H9 (cell line): ENCODE measurements around the gene KIF14. TPM values are rescaled to one million over a fixed set of nuclear protein-coding genes. Genes with fewer than 3 reads are reported as not detected.

Experiments used
- DNase-seq: peaks from one replicate; pipeline ENCODE4 v3.0.0-alpha.2; 2017
- H2AFZ ChIP-seq: one replicate; pipeline ENCODE4 v1.6.1; 2013; ENCODE audit warnings: mild to moderate bottlenecking, low read length, control low read depth, moderate library complexity
- H2AK5ac ChIP-seq: 2 replicates; pipeline ENCODE4 v1.6.1; 2013; ENCODE audit warnings: low read length, control low read depth, mixed read lengths; ENCODE audit not compliant: insufficient read length
- H2BK120ac ChIP-seq: one replicate; pipeline ENCODE4 v1.6.1; 2013; ENCODE audit warnings: low read depth, mild to moderate bottlenecking, low read length, control low read depth, inconsistent platforms; ENCODE audit not compliant: poor library complexity, severe bottlenecking
- H2BK12ac ChIP-seq: 2 replicates; pipeline ENCODE4 v1.6.1; 2013; ENCODE audit warnings: low read length, control low read depth, mixed read lengths, low read depth; ENCODE audit not compliant: insufficient read length
- H2BK15ac ChIP-seq: 2 replicates; pipeline ENCODE4 v1.6.1; 2013; ENCODE audit warnings: low read depth, low read length, control low read depth
- H2BK20ac ChIP-seq: one replicate; pipeline ENCODE4 v1.6.1; 2013; ENCODE audit warnings: low read depth, mild to moderate bottlenecking, low read length, control low read depth, inconsistent platforms; ENCODE audit not compliant: poor library complexity, severe bottlenecking
- H2BK5ac ChIP-seq: 2 replicates; pipeline ENCODE4 v1.6.1; 2013; ENCODE audit warnings: low read length, control low read depth, mixed read lengths; ENCODE audit not compliant: insufficient read length
- H3K14ac ChIP-seq: 2 replicates; pipeline ENCODE4 v1.6.1; 2013; ENCODE audit warnings: low read length, control low read depth; ENCODE audit not compliant: insufficient read depth
- H3K18ac ChIP-seq: 2 replicates; pipeline ENCODE4 v1.6.1; 2013; ENCODE audit warnings: low read depth, mild to moderate bottlenecking, mixed read lengths, low read length, control low read depth; ENCODE audit not compliant: insufficient read length
- H3K23ac ChIP-seq: 2 replicates; pipeline ENCODE4 v1.6.1; 2013; ENCODE audit warnings: low read length, control low read depth, mixed read lengths, low read depth; ENCODE audit not compliant: insufficient read length
- H3K23me2 ChIP-seq: 2 replicates; pipeline ENCODE4 v1.6.1; 2013; ENCODE audit warnings: low read depth, mild to moderate bottlenecking, mixed read lengths, low read length, control low read depth; ENCODE audit not compliant: insufficient read length, poor library complexity, severe bottlenecking
- H3K27ac ChIP-seq: 2 replicates; pipeline ENCODE4 v1.5.1; 2013; ENCODE audit warnings: low read length, control low read depth, mixed read lengths, low read depth; ENCODE audit not compliant: insufficient read length
- H3K27me3 ChIP-seq: 2 replicates; pipeline ENCODE4 v1.6.1; 2013; ENCODE audit warnings: low read length, control low read depth, inconsistent platforms; ENCODE audit not compliant: insufficient read depth
- H3K4ac ChIP-seq: 2 replicates; pipeline ENCODE4 v1.6.1; 2013; ENCODE audit warnings: low read depth, mild to moderate bottlenecking, control low read depth, inconsistent platforms, low read length, moderate library complexity
- H3K4me1 ChIP-seq: 2 replicates; pipeline ENCODE4 v1.6.1; 2013; ENCODE audit warnings: low read length, control low read depth, inconsistent platforms; ENCODE audit not compliant: insufficient read depth
- H3K4me2 ChIP-seq: 2 replicates; pipeline ENCODE4 v1.6.1; 2013; ENCODE audit warnings: low read length, control low read depth, mixed read lengths; ENCODE audit not compliant: insufficient read length, insufficient read depth
- H3K56ac ChIP-seq: 2 replicates; pipeline ENCODE4 v1.6.1; 2013; ENCODE audit warnings: low read depth, mild to moderate bottlenecking, mixed read lengths, low read length, control low read depth; ENCODE audit not compliant: insufficient read length
- H3K79me1 ChIP-seq: 2 replicates; pipeline ENCODE4 v1.6.1; 2013; ENCODE audit warnings: low read depth, mild to moderate bottlenecking, moderate library complexity, low read length, control low read depth, inconsistent platforms; ENCODE audit not compliant: insufficient read depth, poor library complexity, severe bottlenecking
- H3K79me2 ChIP-seq: 2 replicates; pipeline ENCODE4 v1.6.1; 2013; ENCODE audit warnings: low read length, control low read depth, inconsistent platforms; ENCODE audit not compliant: insufficient read depth
- H3K9ac ChIP-seq: 2 replicates; pipeline ENCODE4 v1.6.1; 2013; ENCODE audit warnings: low read length, control low read depth, mixed read lengths; ENCODE audit not compliant: insufficient read length; ENCODE audit errors: extremely low read depth
- H3K9me3 ChIP-seq: one replicate; pipeline ENCODE4 v1.6.1; 2013; ENCODE audit warnings: low read depth, low read length, inconsistent platforms; ENCODE audit not compliant: control insufficient read depth
- H3T11ph ChIP-seq: one replicate; pipeline ENCODE4 v1.6.1; 2013; ENCODE audit warnings: mild to moderate bottlenecking, low read length, control low read depth, inconsistent platforms
- H4K20me1 ChIP-seq: one replicate; pipeline ENCODE4 v1.6.1; 2013; ENCODE audit not compliant: control insufficient read depth, insufficient read length, insufficient read depth
- H4K5ac ChIP-seq: 2 replicates; pipeline ENCODE4 v1.6.1; 2013; ENCODE audit warnings: low read depth, mild to moderate bottlenecking, mixed read lengths, low read length, control low read depth; ENCODE audit not compliant: insufficient read length
- H4K8ac ChIP-seq: replicated peaks from 2 replicates; pipeline ENCODE4 v1.6.1; 2013; ENCODE audit warnings: low read length, control low read depth, mixed read lengths, low read depth; ENCODE audit not compliant: insufficient read length
- H4K91ac ChIP-seq: 2 replicates; pipeline ENCODE4 v1.6.1; 2013; ENCODE audit warnings: low read depth, mild to moderate bottlenecking, moderate library complexity, mixed read lengths, low read length, control low read depth; ENCODE audit not compliant: insufficient read length
- H3K27ac Mint-ChIP-seq, 3 experiments: 2 replicates in 2 of 3; 3 replicates in 1 of 3; pipeline ENCODE4 v1.8.0; 2020 to 2021; ENCODE audit warnings: mixed read lengths in 3 of 3, mild to moderate bottlenecking in 1 of 3, moderate library complexity in 1 of 3
- H3K27me3 Mint-ChIP-seq: 2 replicates; pipeline ENCODE4 v1.8.0; 2021; ENCODE audit warnings: low read depth, mild to moderate bottlenecking, moderate library complexity, mixed read lengths
- H3K36me3 Mint-ChIP-seq, 3 experiments: 2 replicates in 2 of 3; 3 replicates in 1 of 3; pipeline ENCODE4 v1.8.0; 2020 to 2021; ENCODE audit warnings: low read depth in 3 of 3, mixed read lengths in 3 of 3; ENCODE audit not compliant: insufficient read depth in 1 of 3
- H3K4me1 Mint-ChIP-seq, 2 experiments: 2 replicates each; pipeline ENCODE4 v1.8.0; 2020; ENCODE audit warnings: mixed read lengths in 2 of 2
- H3K4me3 Mint-ChIP-seq, 2 experiments: 2 replicates in 1 of 2; 3 replicates in 1 of 2; pipeline ENCODE4 v1.8.0; 2020 to 2021; ENCODE audit warnings: mild to moderate bottlenecking in 2 of 2, mixed read lengths in 2 of 2, moderate library complexity in 1 of 2
- H3K9me3 Mint-ChIP-seq, 2 experiments: 2 replicates in 1 of 2; 3 replicates in 1 of 2; pipeline ENCODE4 v1.8.0; 2020; ENCODE audit warnings: mild to moderate bottlenecking in 2 of 2, mixed read lengths in 2 of 2, moderate library complexity in 1 of 2
- WGBS: extraction: QIAGEN DNeasy Blood & Tissue Kit; methylation state at CpG from one replicate; pipeline ENCODE4 v1.1.7; 2013; ENCODE audit warnings: missing lambda C conversion rate, low lambda C conversion rate, mixed read lengths; ENCODE audit not compliant: insufficient read length; ENCODE audit errors: extremely low coverage; 5-methylcytosine and 5-hydroxymethylcytosine counted together
- total RNA-seq: library from RNA; stranded (reverse); gene quantifications from 2 replicates; pipeline ENCODE4 v1.2.1, GENCODE V29; 2021
- TF ChIP-seq, protein P1 (sequence below): fragments of 200-600 bp; sonication (generic); conservative IDR thresholded peaks from 3 replicates; pipeline ENCODE4 v1.8.0; 2021; ENCODE audit warnings: antibody characterized with exemption, mild to moderate bottlenecking

Gene KIF14
- total RNA-seq, 1 experiment from 2014 or later, result 18.2 TPM

DNA sequence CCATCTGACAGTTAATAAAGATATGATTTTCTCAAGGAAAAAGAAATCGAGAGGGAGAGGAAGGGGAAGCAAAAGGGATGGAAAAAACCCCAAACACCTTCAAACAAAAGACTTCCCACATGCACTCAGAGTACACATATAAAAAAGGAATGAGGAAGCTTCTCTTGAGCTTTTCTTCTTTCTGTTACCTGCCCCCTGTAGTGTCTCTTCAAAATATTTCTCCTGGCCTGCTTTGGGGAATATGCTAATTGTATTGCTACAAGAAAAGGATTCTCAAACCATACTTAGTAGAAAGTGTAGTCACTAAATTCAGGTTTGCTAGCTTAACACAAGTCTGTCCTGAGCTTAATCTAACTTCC lies 58.7 kb downstream of the KIF14 start:
- H3K23me2 ChIP-seq, result no peaks in the 10 kb centered on the region
- H2BK15ac ChIP-seq, result no peak overlapping the region
- DNase-seq, result no peak
- no peaks in the 10 kb centered on the region for H3K79me1 ChIP-seq
- no peak overlapping the region for H4K5ac ChIP-seq
- no peak overlapping the region for H2AK5ac ChIP-seq
- no peak overlapping the region for H3K18ac ChIP-seq
- H3K4me1 ChIP-seq, result peaks cover 4% of the 10 kb centered on the region; the same call in 1 of the 2 replicates
- no peak overlapping the region for H2BK5ac ChIP-seq
- Mint-ChIP-seq H3K4me1 (peaks cover 15 to 17% of the 10 kb centered on the region in 2 experiments), H3K4me3 (peak overlapping the region in 1 of 2 experiments; percentile 43; a peak in 1 of 5 replicates), H3K27me3 (no peaks in the 10 kb centered on the region), H3K36me3 (peaks cover 11 to 62% (median 26%) of the 10 kb centered on the region in 3 experiments; a peak in 6 of 7 replicates), H3K9me3 (no peaks in the 10 kb centered on the region), H3K27ac (peak overlapping the region; percentile 44 to 87 (median 69); a peak in 6 of 7 replicates)
- H3K14ac ChIP-seq, result no peak overlapping the region
- no peak overlapping the region for H4K8ac ChIP-seq
- H4K20me1 ChIP-seq, result no peaks in the 10 kb centered on the region
- no peak overlapping the region for H4K91ac ChIP-seq
- no peak overlapping the region for H3K9ac ChIP-seq
- no peak overlapping the region for H2BK120ac ChIP-seq
- no peaks in the 10 kb centered on the region for H3K79me2 ChIP-seq
- no peak overlapping the region for H3K4ac ChIP-seq
- H3K27me3 ChIP-seq, result no peaks in the 10 kb centered on the region
- no peak overlapping the region for H2BK12ac ChIP-seq
- no peak overlapping the region for H2AFZ ChIP-seq
- H3T11ph ChIP-seq, result no peak overlapping the region
- no CpG with 5 or more reads among the region's 1 CpG for WGBS
- no peak overlapping the region for H2BK20ac ChIP-seq
- TF ChIP-seq, protein P1, sequence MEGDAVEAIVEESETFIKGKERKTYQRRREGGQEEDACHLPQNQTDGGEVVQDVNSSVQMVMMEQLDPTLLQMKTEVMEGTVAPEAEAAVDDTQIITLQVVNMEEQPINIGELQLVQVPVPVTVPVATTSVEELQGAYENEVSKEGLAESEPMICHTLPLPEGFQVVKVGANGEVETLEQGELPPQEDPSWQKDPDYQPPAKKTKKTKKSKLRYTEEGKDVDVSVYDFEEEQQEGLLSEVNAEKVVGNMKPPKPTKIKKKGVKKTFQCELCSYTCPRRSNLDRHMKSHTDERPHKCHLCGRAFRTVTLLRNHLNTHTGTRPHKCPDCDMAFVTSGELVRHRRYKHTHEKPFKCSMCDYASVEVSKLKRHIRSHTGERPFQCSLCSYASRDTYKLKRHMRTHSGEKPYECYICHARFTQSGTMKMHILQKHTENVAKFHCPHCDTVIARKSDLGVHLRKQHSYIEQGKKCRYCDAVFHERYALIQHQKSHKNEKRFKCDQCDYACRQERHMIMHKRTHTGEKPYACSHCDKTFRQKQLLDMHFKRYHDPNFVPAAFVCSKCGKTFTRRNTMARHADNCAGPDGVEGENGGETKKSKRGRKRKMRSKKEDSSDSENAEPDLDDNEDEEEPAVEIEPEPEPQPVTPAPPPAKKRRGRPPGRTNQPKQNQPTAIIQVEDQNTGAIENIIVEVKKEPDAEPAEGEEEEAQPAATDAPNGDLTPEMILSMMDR, result no peak
- no peak overlapping the region for H3K56ac ChIP-seq
- H3K4me2 ChIP-seq, result no peak overlapping the region
- no peak overlapping the region for H3K23ac ChIP-seq
- no peak overlapping the region for H3K27ac ChIP-seq
- H3K9me3 ChIP-seq, result no peaks in the 10 kb centered on the region
